NOMO-1 treated with dmso at 0.1 percent for 144 hours (cell line): ENCODE data around the gene CNTNAP2.

Source experiments
- DNase-seq: peaks from one replicate; lab custom pipeline; 2025; ENCODE audit not compliant: unreplicated experiment; lab: John Stamatoyannopoulos, UW

Gene CNTNAP2

GRCh38 chr7:146414373-146414772 is 297.8 kb downstream of the CNTNAP2 start:
- no peak for DNase-seq

- DNase-seq, result no peak
Measured at GRCh38 chr7:146414937-146415336, 298.3 kb downstream of the CNTNAP2 start.

GRCh38 chr7:146417176-146417575 is 300.6 kb downstream of the CNTNAP2 start:
- DNase-seq, result no peak

- no peak for DNase-seq
Measured at GRCh38 chr7:146423446-146423845, 306.8 kb downstream of the CNTNAP2 start.

- DNase-seq, result no peak
Measured at GRCh38 chr7:146424084-146424483, 307.5 kb downstream of the CNTNAP2 start.

- no peak for DNase-seq
Measured at GRCh38 chr7:146433501-146433900, 316.9 kb downstream of the CNTNAP2 start.

- no peak for DNase-seq
Measured at GRCh38 chr7:146443102-146443501, 326.5 kb downstream of the CNTNAP2 start.

- DNase-seq, result no peak
Measured at GRCh38 chr7:146449625-146450024, 333.0 kb downstream of the CNTNAP2 start.

- no peak for DNase-seq
Measured at GRCh38 chr7:146455091-146455655, 338.6 kb downstream of the CNTNAP2 start.

GRCh38 chr7:146479040-146479439 is 362.4 kb downstream of the CNTNAP2 start:
- DNase-seq, result no peak

GRCh38 chr7:146486519-146486918 is 369.9 kb downstream of the CNTNAP2 start:
- DNase-seq, result no peak

- no peak for DNase-seq
Measured at GRCh38 chr7:146492017-146492416, 375.4 kb downstream of the CNTNAP2 start.

GRCh38 chr7:146494952-146495596 is 378.5 kb downstream of the CNTNAP2 start:
- DNase-seq, result no peak

- no peak for DNase-seq
Measured at GRCh38 chr7:146496657-146497056, 380.1 kb downstream of the CNTNAP2 start.

GRCh38 chr7:146499970-146500369 is 383.4 kb downstream of the CNTNAP2 start:
- no peak for DNase-seq

- no peak for DNase-seq
Measured at GRCh38 chr7:146503844-146504243, 387.2 kb downstream of the CNTNAP2 start.

- DNase-seq, result no peak
Measured at GRCh38 chr7:146510088-146510680, 393.6 kb downstream of the CNTNAP2 start.

- no peak for DNase-seq
Measured at GRCh38 chr7:146514304-146514703, 397.7 kb downstream of the CNTNAP2 start.

- DNase-seq, result peak; percentile 10
Measured at GRCh38 chr7:146528581-146528980, 412.0 kb downstream of the CNTNAP2 start.

GRCh38 chr7:146539836-146540235 is 423.2 kb downstream of the CNTNAP2 start:
- no peak for DNase-seq

GRCh38 chr7:146542101-146542500 is 425.5 kb downstream of the CNTNAP2 start:
- DNase-seq, result no peak

- no peak for DNase-seq
Measured at GRCh38 chr7:146544748-146545147, 428.1 kb downstream of the CNTNAP2 start.

GRCh38 chr7:146548816-146549215 is 432.2 kb downstream of the CNTNAP2 start:
- no peak for DNase-seq
